IMR-90 (cell line): ENCODE results near the gene GOLGA8F. TPM values are rescaled to one million over a fixed set of nuclear protein-coding genes. Genes with fewer than 3 reads are reported as not detected.

Experiments
- microRNA-seq, 2 experiments: library from miRNA; stranded (forward) in 1 of 2; unstranded in 1 of 2; fragments of 10-50 nt in 1 of 2; fragments of <30 nt in 1 of 2; gene quantifications in 1 of 2; microRNA quantifications in 1 of 2; one replicate each; pipeline versions ENCODE3 to v1.1.0; 2013 to 2020; ENCODE audit not compliant: insufficient read depth in 1 of 2, insufficient read length in 1 of 2, unreplicated experiment in 1 of 2
- polyA plus RNA-seq, 3 experiments: library from polyadenylated mRNA; depleted of rRNA; stranded (reverse); fragments of >200 nt; gene quantifications; 2 replicates each; pipeline ENCODE4 v1.2.3, GENCODE V29; 2012; ENCODE audit warnings: low replicate concordance in 1 of 3
- small RNA-seq, 5 experiments: library from RNA; depleted of rRNA; stranded (forward); fragments of <200 nt; gene quantifications; one replicate each; pipeline ENCODE3, GENCODE V24; 2012
- total RNA-seq: library from RNA; depleted of rRNA; stranded (reverse); fragments of >200 nt; gene quantifications from 2 replicates; pipeline ENCODE4 v1.2.3, GENCODE V29; 2012; rRNA removed

The GOLGA8F gene
- total and polyA plus RNA-seq, 2 of the 4 experiments (the other 2 are of a cell fraction): not detected

Small RNA genes lying within 50 kb of the gene (microRNA-seq; reads per million reads assigned to microRNA genes)
- gene AC091304.5 (ENCODE audit: insufficient read depth, insufficient read length) (not detected), gene AC091304.6 (ENCODE audit: insufficient read depth, insufficient read length) (not detected), gene AC091304.9 (ENCODE audit: insufficient read depth, insufficient read length) (not detected), gene MIR4509-2 (ENCODE audit: insufficient read depth in 1 of 2, insufficient read length in 1 of 2, unreplicated experiment in 1 of 2) (0 reads per million in 2 experiments), gene RN7SL238P (ENCODE audit: insufficient read depth, insufficient read length) (not detected)

Small RNA genes lying within 50 kb of the gene (small RNA-seq; reads per million reads assigned to genes)
- 0 reads per million in 5 experiments for gene AC091304.5
- 0 reads per million in 5 experiments for gene AC091304.6
- gene AC091304.9: 0 reads per million in 5 experiments
- gene MIR4509-2: 0 reads per million in 5 experiments
- gene RN7SL238P: 0 reads per million in 5 experiments

Other genes with a start within 250 kb of the GOLGA8F start
- gene HERC2, start 56.5 kb upstream of the GOLGA8F start, total RNA-seq: 21.7 and 28.9 TPM in 2 replicates
- gene HERC2, start 56.5 kb upstream of the GOLGA8F start, polyA plus RNA-seq (2012; rRNA removed): 20.8 and 20.9 TPM in 2 replicates
- not detected in 2 replicates for gene GOLGA6L24, start 20.6 kb upstream of the GOLGA8F start, total RNA-seq
- not detected in 2 replicates for gene GOLGA6L24, start 20.6 kb upstream of the GOLGA8F start, polyA plus RNA-seq (2012; rRNA removed)
- gene GOLGA8G, start 154.3 kb downstream of the GOLGA8F start, total RNA-seq: not detected in 2 replicates
- not detected in 2 replicates for gene GOLGA8G, start 154.3 kb downstream of the GOLGA8F start, polyA plus RNA-seq (2012; rRNA removed)
- gene GOLGA6L25, start 174.9 kb downstream of the GOLGA8F start, total RNA-seq: not detected in 2 replicates
- not detected in 2 replicates for gene GOLGA6L25, start 174.9 kb downstream of the GOLGA8F start, polyA plus RNA-seq (2012; rRNA removed)